ENCODE data around the gene ADGRL3.

The ADGRL3 gene

DNA sequence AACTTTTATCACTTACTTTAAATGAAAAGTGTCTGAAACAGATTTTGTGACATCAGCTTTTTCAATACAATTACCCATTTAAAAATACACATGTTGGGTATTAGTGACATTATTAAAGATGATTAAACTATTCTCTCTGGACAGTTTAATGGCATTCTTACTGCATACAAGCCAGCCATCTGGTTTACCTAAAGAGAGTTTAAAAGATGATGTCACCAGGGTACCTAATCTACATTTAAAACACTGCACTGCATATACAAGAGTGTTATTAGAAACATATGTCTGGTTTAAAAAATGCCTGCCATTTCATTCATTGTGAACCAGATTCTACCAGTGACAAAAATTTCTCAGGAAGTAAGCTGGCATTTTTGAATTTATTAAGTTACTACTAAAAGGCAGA, 919.1 kb downstream of the ADGRL3 start:
- Histone ChIP-seq H3K9me3 (ENCODE audit: control insufficient read depth, insufficient read depth, low read length) (no peaks in the 10 kb centered on the region), H3K4me1 (ENCODE audit: control insufficient read depth, insufficient read depth, low read length) (no peaks in the 10 kb centered on the region), H3K9ac (ENCODE audit: low read depth, low read length) (no peak overlapping the region), H3K27me3 (ENCODE audit: control insufficient read depth, insufficient read depth, low read length) (no peaks in the 10 kb centered on the region), H3K36me3 (ENCODE audit: control insufficient read depth, insufficient read depth, low read length) (no peaks in the 10 kb centered on the region), H3K4me3 (ENCODE audit: low read depth, low read length) (no peak overlapping the region)

DNA sequence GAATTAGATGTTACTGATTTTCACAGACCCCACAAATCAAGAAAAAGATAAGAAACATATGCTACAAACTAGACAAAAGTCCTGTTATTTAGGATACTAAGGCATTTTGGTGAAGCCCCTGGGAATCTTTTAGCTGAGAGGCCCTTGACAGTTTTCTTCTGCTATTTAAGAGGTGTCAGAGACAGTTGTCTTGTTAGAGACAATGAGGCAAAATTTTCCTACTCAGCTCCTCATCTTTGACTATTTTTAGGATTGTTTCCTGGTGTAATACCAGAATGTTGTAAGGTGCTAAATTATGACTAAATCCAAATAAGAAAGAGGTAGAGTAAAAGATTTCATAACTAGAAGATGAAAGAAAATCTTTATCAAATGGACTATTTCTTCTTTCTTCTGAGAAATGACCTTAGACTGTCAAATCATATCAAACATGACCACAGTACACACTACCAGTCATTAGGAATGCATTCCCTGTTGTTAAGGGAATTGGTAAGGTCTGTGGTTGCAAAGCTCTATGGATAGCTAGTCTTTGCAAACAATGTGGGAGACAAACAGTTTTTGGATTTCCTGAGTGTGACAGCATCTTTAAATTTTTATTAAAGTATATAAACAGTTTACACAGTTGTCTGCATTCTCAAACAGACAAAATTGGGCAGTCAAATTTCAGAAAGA, 926.1 kb downstream of the ADGRL3 start:
- Histone ChIP-seq H3K36me3 (ENCODE audit: control insufficient read depth, insufficient read depth, low read length) (no peaks in the 10 kb centered on the region), H3K9ac (ENCODE audit: low read depth, low read length) (no peak overlapping the region), H3K9me3 (ENCODE audit: control insufficient read depth, insufficient read depth, low read length) (no peaks in the 10 kb centered on the region), H3K4me3 (ENCODE audit: low read depth, low read length) (no peak overlapping the region), H3K4me1 (ENCODE audit: control insufficient read depth, insufficient read depth, low read length) (no peaks in the 10 kb centered on the region), H3K27me3 (ENCODE audit: control insufficient read depth, insufficient read depth, low read length) (no peaks in the 10 kb centered on the region)
